ENCODE data around the gene HIBCH. TPM values are rescaled to one million over a fixed set of nuclear protein-coding genes. Genes with fewer than 3 reads are reported as not detected.

HIBCH gene
- total and polyA plus RNA-seq, 2 experiments from 2014 or later: 25.7 to 42.3 TPM

DNA sequence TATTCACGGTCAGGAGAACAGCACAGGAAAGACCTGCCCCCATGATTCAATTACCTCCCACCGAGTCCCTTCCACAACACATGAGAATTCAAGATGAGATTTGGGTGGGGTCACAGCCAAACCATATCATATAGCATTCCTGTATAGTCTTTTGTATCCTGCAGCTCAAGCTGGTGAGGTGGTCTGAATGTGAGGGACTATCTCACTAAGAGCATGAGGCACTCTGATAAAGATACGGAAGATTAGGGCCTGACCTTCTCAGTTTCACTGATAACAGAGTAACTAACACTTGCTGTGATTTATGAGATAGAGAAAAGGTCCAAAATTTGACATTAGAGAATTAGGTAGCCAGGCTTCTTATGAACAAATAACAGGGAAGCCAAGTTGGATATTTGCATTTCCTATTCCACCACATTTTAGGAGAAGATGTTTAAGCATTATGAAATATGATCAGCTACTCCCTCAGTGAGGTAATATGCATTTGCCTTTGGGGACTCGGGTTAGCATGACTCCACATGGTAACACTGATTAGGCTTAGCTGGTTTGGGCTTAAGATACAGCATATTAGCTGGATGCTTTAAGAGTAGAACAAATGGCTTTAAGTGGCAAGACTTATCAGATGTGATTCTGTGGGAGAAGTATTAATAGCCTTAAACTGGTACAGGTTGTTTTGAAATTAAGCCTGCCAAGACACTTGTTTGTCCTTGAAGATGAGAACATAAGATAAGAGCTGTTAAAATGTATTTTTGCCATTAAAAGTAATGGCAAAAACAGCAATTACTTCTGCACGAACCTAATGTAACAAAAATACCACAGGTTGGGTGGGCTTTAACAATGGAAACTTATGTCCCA lies 150.2 kb downstream of the HIBCH start:
- no peaks in the 10 kb centered on the region for H3K27me3 ChIP-seq (ENCODE audit: insufficient read depth)
- no peak for DNase-seq (ENCODE audit: low spot score)
- no peaks in the 10 kb centered on the region for H4K20me1 ChIP-seq (replicated peaks; ENCODE audit: insufficient read depth)
- H3K4me2 ChIP-seq: no peak overlapping the region
- no peak overlapping the region for H2AFZ ChIP-seq
- no peak for ATAC-seq
- H3K36me3 ChIP-seq (ENCODE audit: insufficient read depth): no peaks in the 10 kb centered on the region
- peaks cover 5% of the 10 kb centered on the region; the same call in 1 of the 2 replicates for H3K9me2 ChIP-seq (ENCODE audit: insufficient read depth)
- Mint-ChIP-seq H3K27ac (no peak overlapping the region), H3K4me1 (no peaks in the 10 kb centered on the region), H3K9me3 (peaks cover 17% of the 10 kb centered on the region; the same call in 2 of the 3 replicates), H3K36me3 (ENCODE audit: low read depth) (peaks cover 2% of the 10 kb centered on the region), H3K4me3 (no peak overlapping the region), H3K27me3 (ENCODE audit: insufficient read depth, low read depth, poor library complexity) (peaks cover 5% of the 10 kb centered on the region)
- no peaks in the 10 kb centered on the region for H3K4me1 ChIP-seq (ENCODE audit: insufficient read depth)
- H3K27ac ChIP-seq (ENCODE audit: low read depth): no peak overlapping the region
- TF ChIP-seq CREB1 (CRISPR knock-in tag; IDR thresholded peaks at IDR 0.05; ENCODE audit: low read depth) (no peak), JUNB (IDR thresholded peaks at IDR 0.05; ENCODE audit: unreplicated experiment) (no peak), EZH2 (IDR thresholded peaks at IDR 0.05; ENCODE audit: low read depth, unreplicated experiment) (no peak), POLR2AphosphoS5 (IDR thresholded peaks at IDR 0.05; ENCODE audit: low read depth) (no peak), STAT1 (IDR thresholded peaks at IDR 0.05; ENCODE audit: unreplicated experiment) (no peak), ZNF331 (CRISPR knock-in tag; IDR thresholded peaks at IDR 0.05; ENCODE audit: low read depth) (no peak)
- TF ChIP-seq, protein P1, sequence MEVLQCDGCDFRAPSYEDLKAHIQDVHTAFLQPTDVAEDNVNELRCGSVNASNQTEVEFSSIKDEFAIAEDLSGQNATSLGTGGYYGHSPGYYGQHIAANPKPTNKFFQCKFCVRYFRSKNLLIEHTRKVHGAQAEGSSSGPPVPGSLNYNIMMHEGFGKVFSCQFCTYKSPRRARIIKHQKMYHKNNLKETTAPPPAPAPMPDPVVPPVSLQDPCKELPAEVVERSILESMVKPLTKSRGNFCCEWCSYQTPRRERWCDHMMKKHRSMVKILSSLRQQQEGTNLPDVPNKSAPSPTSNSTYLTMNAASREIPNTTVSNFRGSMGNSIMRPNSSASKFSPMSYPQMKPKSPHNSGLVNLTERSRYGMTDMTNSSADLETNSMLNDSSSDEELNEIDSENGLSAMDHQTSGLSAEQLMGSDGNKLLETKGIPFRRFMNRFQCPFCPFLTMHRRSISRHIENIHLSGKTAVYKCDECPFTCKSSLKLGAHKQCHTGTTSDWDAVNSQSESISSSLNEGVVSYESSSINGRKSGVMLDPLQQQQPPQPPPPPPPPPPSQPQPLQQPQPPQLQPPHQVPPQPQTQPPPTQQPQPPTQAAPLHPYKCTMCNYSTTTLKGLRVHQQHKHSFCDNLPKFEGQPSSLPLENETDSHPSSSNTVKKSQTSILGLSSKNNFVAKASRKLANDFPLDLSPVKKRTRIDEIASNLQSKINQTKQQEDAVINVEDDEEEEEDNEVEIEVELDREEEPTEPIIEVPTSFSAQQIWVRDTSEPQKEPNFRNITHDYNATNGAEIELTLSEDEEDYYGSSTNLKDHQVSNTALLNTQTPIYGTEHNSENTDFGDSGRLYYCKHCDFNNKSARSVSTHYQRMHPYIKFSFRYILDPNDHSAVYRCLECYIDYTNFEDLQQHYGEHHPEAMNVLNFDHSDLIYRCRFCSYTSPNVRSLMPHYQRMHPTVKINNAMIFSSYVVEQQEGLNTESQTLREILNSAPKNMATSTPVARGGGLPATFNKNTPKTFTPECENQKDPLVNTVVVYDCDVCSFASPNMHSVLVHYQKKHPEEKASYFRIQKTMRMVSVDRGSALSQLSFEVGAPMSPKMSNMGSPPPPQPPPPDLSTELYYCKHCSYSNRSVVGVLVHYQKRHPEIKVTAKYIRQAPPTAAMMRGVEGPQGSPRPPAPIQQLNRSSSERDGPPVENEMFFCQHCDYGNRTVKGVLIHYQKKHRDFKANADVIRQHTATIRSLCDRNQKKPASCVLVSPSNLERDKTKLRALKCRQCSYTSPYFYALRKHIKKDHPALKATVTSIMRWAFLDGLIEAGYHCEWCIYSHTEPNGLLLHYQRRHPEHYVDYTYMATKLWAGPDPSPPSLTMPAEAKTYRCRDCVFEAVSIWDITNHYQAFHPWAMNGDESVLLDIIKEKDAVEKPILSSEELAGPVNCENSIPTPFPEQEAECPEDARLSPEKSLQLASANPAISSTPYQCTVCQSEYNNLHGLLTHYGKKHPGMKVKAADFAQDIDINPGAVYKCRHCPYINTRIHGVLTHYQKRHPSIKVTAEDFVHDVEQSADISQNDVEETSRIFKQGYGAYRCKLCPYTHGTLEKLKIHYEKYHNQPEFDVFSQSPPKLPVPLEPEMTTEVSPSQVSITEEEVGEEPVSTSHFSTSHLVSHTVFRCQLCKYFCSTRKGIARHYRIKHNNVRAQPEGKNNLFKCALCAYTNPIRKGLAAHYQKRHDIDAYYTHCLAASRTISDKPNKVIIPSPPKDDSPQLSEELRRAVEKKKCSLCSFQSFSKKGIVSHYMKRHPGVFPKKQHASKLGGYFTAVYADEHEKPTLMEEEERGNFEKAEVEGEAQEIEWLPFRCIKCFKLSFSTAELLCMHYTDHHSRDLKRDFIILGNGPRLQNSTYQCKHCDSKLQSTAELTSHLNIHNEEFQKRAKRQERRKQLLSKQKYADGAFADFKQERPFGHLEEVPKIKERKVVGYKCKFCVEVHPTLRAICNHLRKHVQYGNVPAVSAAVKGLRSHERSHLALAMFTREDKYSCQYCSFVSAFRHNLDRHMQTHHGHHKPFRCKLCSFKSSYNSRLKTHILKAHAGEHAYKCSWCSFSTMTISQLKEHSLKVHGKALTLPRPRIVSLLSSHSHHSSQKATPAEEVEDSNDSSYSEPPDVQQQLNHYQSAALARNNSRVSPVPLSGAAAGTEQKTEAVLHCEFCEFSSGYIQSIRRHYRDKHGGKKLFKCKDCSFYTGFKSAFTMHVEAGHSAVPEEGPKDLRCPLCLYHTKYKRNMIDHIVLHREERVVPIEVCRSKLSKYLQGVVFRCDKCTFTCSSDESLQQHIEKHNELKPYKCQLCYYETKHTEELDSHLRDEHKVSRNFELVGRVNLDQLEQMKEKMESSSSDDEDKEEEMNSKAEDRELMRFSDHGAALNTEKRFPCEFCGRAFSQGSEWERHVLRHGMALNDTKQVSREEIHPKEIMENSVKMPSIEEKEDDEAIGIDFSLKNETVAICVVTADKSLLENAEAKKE (CRISPR knock-in tag; IDR thresholded peaks at IDR 0.05): no peak
- no peaks in the 10 kb centered on the region for H3F3A ChIP-seq (replicated peaks; ENCODE audit: low read depth)
- no peaks in the 10 kb centered on the region for H3K79me2 ChIP-seq (replicated peaks; ENCODE audit: insufficient read depth)
- no peak overlapping the region for H3K4me3 ChIP-seq
